Measurements from ENCODE around the gene NPC1L1.

- TF ChIP-seq CTCF (IDR thresholded peaks at IDR 0.05; ENCODE audit: low read depth, low read length) (no peak), POLR2A (IDR thresholded peaks at IDR 0.05; ENCODE audit: extremely low read depth, insufficient read length) (no peak)
Measured at GRCh38 chr7:44561962-44562621, 21.0 kb upstream of the NPC1L1 start.
